ENCODE data around the gene CFAP251.
"Not testable (repeated sequence)": the region's sequence is repeated elsewhere in the genome, so short reads cannot be mapped to it uniquely, and the experiment has no call there.

The CFAP251 gene

GRCh38 chr12:121980892-121981272, 62.5 kb downstream of the CFAP251 start:
- Histone ChIP-seq H3K27me3 (ENCODE audit: insufficient read depth, poor library complexity, severe bottlenecking) (no peaks in the 10 kb centered on the region), H3K27ac (ENCODE audit: poor library complexity, severe bottlenecking) (no peak overlapping the region), H3K4me1 (ENCODE audit: insufficient read depth, poor library complexity, severe bottlenecking) (no peaks in the 10 kb centered on the region), H3K9me3 (ENCODE audit: severe bottlenecking) (no peaks in the 10 kb centered on the region), H3K36me3 (ENCODE audit: low read depth) (no peaks in the 10 kb centered on the region), H3K4me3 (ENCODE audit: severe bottlenecking) (no peak overlapping the region)
- TF ChIP-seq CTCF (IDR thresholded peaks at IDR 0.05; ENCODE audit: poor library complexity, severe bottlenecking): no peak
- DNase-seq (ENCODE audit: low spot score) (no peak), ATAC-seq (ENCODE audit: low read depth) (no peak)

GRCh38 chr12:121981456-121981855, 63.1 kb downstream of the CFAP251 start:
- ATAC-seq (ENCODE audit: low read depth) (no peak), DNase-seq (ENCODE audit: low spot score) (no peak)
- no peak overlapping the region for H3K4me3 ChIP-seq (ENCODE audit: severe bottlenecking)
- no peak for TF ChIP-seq CTCF (IDR thresholded peaks at IDR 0.05; ENCODE audit: poor library complexity, severe bottlenecking)
- H3K27ac ChIP-seq (ENCODE audit: poor library complexity, severe bottlenecking): no peak overlapping the region
- no peaks in the 10 kb centered on the region for H3K9me3 ChIP-seq (ENCODE audit: severe bottlenecking)
- no peaks in the 10 kb centered on the region for H3K36me3 ChIP-seq (ENCODE audit: low read depth)
- no peaks in the 10 kb centered on the region for H3K4me1 ChIP-seq (ENCODE audit: insufficient read depth, poor library complexity, severe bottlenecking)
- H3K27me3 ChIP-seq (ENCODE audit: insufficient read depth, poor library complexity, severe bottlenecking): no peaks in the 10 kb centered on the region

GRCh38 chr12:121982950-121983349, 64.6 kb downstream of the CFAP251 start:
- Histone ChIP-seq H3K27me3 (ENCODE audit: insufficient read depth, poor library complexity, severe bottlenecking) (no peaks in the 10 kb centered on the region), H3K4me3 (ENCODE audit: severe bottlenecking) (no peak overlapping the region), H3K4me1 (ENCODE audit: insufficient read depth, poor library complexity, severe bottlenecking) (no peaks in the 10 kb centered on the region), H3K9me3 (ENCODE audit: severe bottlenecking) (no peaks in the 10 kb centered on the region), H3K36me3 (ENCODE audit: low read depth) (no peaks in the 10 kb centered on the region), H3K27ac (ENCODE audit: poor library complexity, severe bottlenecking) (no peak overlapping the region)
- no peak for TF ChIP-seq CTCF (IDR thresholded peaks at IDR 0.05; ENCODE audit: poor library complexity, severe bottlenecking)
- ATAC-seq (ENCODE audit: low read depth) (no peak), DNase-seq (ENCODE audit: low spot score) (no peak)

- DNase-seq (ENCODE audit: low spot score) (no peak), ATAC-seq (ENCODE audit: low read depth) (no peak)
- Histone ChIP-seq H3K4me3 (ENCODE audit: severe bottlenecking) (no peak overlapping the region), H3K4me1 (ENCODE audit: insufficient read depth, poor library complexity, severe bottlenecking) (no peaks in the 10 kb centered on the region), H3K27me3 (ENCODE audit: insufficient read depth, poor library complexity, severe bottlenecking) (no peaks in the 10 kb centered on the region), H3K36me3 (ENCODE audit: low read depth) (no peaks in the 10 kb centered on the region), H3K9me3 (ENCODE audit: severe bottlenecking) (no peaks in the 10 kb centered on the region), H3K27ac (ENCODE audit: poor library complexity, severe bottlenecking) (no peak overlapping the region)
- no peak for TF ChIP-seq CTCF (IDR thresholded peaks at IDR 0.05; ENCODE audit: poor library complexity, severe bottlenecking)
Measured at GRCh38 chr12:121983536-121984210, 65.3 kb downstream of the CFAP251 start.

GRCh38 chr12:121986489-121987245, 68.3 kb downstream of the CFAP251 start:
- no peak overlapping the region for H3K27ac ChIP-seq (ENCODE audit: poor library complexity, severe bottlenecking)
- TF ChIP-seq CTCF (IDR thresholded peaks at IDR 0.05; ENCODE audit: poor library complexity, severe bottlenecking): no peak
- no peaks in the 10 kb centered on the region for H3K9me3 ChIP-seq (ENCODE audit: severe bottlenecking)
- DNase-seq (ENCODE audit: low spot score) (no peak), ATAC-seq (ENCODE audit: low read depth) (no peak)
- no peaks in the 10 kb centered on the region for H3K36me3 ChIP-seq (ENCODE audit: low read depth)
- H3K27me3 ChIP-seq (ENCODE audit: insufficient read depth, poor library complexity, severe bottlenecking): no peaks in the 10 kb centered on the region
- peaks cover 11% of the 10 kb centered on the region for H3K4me1 ChIP-seq (ENCODE audit: insufficient read depth, poor library complexity, severe bottlenecking)
- H3K4me3 ChIP-seq (ENCODE audit: severe bottlenecking): no peak overlapping the region

GRCh38 chr12:121988519-121988918, 70.1 kb downstream of the CFAP251 start:
- not testable (repeated sequence) for H3K9me3 ChIP-seq (ENCODE audit: severe bottlenecking); ATAC-seq (ENCODE audit: low read depth); H3K4me3 ChIP-seq (ENCODE audit: severe bottlenecking); H3K27me3 ChIP-seq (ENCODE audit: insufficient read depth, poor library complexity, severe bottlenecking); DNase-seq (ENCODE audit: low spot score); H3K36me3 ChIP-seq (ENCODE audit: low read depth); H3K27ac ChIP-seq (ENCODE audit: poor library complexity, severe bottlenecking)
- H3K4me1 ChIP-seq (ENCODE audit: insufficient read depth, poor library complexity, severe bottlenecking): peaks cover 19% of the 10 kb centered on the region
